Measurements from ENCODE around the gene TMEM89. TPM values are rescaled to one million over a fixed set of nuclear protein-coding genes. Genes with fewer than 3 reads are reported as not detected.

Gene TMEM89
- not detected for polyA plus RNA-seq

DNA sequence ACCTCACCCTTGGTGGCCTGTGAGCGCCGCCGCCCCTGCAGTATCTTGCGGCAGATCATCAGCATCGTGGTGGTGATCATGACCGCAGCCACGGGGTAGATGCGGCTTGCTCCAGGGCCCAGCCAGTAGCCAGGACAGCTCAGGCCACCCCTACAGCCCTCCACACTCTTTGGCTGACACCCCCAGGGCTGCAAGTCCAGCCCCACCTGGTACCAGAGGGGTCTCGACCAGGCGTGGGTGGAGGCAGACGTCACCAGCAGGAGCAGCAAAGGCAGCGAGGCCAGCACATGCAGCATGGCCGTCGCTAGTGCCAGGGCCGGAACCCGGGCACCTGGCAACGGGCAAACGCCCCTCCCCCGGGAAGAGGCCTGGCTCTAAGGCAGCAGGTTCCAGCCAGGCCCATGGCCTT, at the start of gene TMEM89:
TMEM89 (minus strand) TSS at position 309 of the 409 bp plus-strand sequence; CDS start at position 296, 13 bp downstream.
- no peaks in the 10 kb centered on the region for H3K27me3 Mint-ChIP-seq
- no peak within 1 kb of the TSS for H3K4me3 Mint-ChIP-seq
- peaks cover 0 to 4% (median 0%) of the 10 kb centered on the region in 3 donors for H3K4me1 Mint-ChIP-seq
- H3K36me3 Mint-ChIP-seq, result no peaks in the 10 kb centered on the region
- peaks cover 0 to 8% (median 6%) of the 10 kb centered on the region in 3 donors for H3K9me3 Mint-ChIP-seq
- peak within 1 kb of the TSS in 1 of 3 donors; percentile 76 for H3K27ac Mint-ChIP-seq

- Mint-ChIP-seq H3K4me3 (peak overlapping the region in 2 of 4 donors; percentile 86 to 97), H3K4me1 (peaks cover 7 to 8% (median 8%) of the 10 kb centered on the region in 3 donors), H3K27ac (peak overlapping the region in 1 of 3 donors; percentile 56), H3K9me3 (no peaks in the 10 kb centered on the region), H3K27me3 (peaks cover 23% of the 10 kb centered on the region), H3K36me3 (peaks cover 3% of the 10 kb centered on the region)
Observed at GRCh38 chr3:48664929-48665328, 43.4 kb upstream of the TMEM89 start.

DNA sequence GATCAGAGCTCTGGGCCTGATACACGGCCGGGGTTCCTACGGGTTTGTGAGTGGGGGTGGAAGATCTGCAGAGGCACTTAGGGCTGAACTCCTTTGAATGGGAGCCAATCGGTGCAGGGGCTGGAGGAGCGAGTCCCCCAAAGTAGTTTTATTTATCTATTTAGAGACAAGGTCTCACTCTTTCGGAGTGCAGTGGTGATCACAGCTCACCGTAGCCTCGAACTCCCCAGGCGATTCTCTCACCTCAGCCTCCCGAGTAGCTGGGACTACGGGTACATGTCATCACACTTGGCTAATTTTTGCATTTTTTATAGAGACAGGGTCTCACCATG, 42.7 kb upstream of the TMEM89 start:
- peaks cover 23% of the 10 kb centered on the region for H3K27me3 Mint-ChIP-seq
- peak overlapping the region in 1 of 3 donors; percentile 94 for H3K27ac Mint-ChIP-seq
- peaks cover 3% of the 10 kb centered on the region for H3K36me3 Mint-ChIP-seq
- H3K4me3 Mint-ChIP-seq, result peak overlapping the region; percentile 77 to 97 (median 90)
- peaks cover 7 to 8% (median 8%) of the 10 kb centered on the region in 3 donors for H3K4me1 Mint-ChIP-seq
- no peaks in the 10 kb centered on the region for H3K9me3 Mint-ChIP-seq

DNA sequence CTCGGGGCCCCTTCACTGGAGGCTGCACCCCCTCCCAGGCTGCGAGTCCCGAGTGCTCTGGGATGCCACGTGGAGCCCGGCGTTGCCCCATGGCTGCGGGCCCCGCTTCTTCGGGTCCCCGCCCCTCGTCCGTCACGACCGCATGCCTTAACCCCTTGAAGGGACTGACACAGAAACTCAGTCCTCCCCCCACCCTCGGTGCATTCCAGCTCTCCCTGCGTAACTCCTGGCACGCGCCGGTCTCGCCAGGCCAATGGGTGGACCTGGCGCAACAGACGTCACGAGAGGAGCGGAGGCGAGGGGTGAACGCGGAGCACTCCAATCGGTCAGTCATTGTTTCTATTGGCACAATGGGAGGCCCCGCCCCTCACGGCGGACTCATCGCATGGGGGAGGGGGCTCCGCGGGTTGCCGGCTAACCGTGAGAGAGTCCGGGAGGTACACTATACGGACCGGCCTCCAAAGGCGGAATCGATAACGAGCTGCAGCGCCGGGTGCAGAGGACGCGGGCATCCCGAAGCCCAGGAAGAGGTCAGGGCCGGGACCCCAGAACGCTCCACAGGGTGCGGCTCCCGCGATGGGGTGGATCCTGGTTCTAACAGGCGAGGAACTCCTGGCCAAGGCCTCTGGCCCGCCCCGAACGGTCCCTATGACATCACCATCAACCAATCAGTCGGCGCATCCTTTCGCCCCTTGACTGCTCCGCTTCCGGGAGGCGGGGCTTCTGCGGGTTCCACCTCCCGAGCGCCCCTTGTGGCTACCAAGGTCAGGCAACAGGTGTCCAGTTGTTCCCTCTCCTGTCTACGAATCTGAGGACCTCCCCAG, 42.1 kb upstream of the TMEM89 start:
- Mint-ChIP-seq H3K9me3 (no peaks in the 10 kb centered on the region), H3K27ac (peak overlapping the region in 2 of 3 donors; percentile 89 to 94), H3K4me1 (peaks cover 7 to 8% (median 8%) of the 10 kb centered on the region in 3 donors), H3K27me3 (peaks cover 23% of the 10 kb centered on the region), H3K4me3 (peak overlapping the region; percentile 77 to 97 (median 90)), H3K36me3 (peaks cover 3% of the 10 kb centered on the region)

- Mint-ChIP-seq H3K4me3 (peak within 1 kb of the TSS; percentile 77 to 97 (median 90)), H3K36me3 (no peaks in the 10 kb centered on the region), H3K27ac (peak within 1 kb of the TSS; percentile 71 to 94 (median 89)), H3K27me3 (peaks cover 23% of the 10 kb centered on the region), H3K9me3 (no peaks in the 10 kb centered on the region), H3K4me1 (peaks cover 7 to 8% (median 8%) of the 10 kb centered on the region in 3 donors)
Observed at GRCh38 chr3:48662753-48663488, 41.4 kb upstream of the TMEM89 start, which contains the start of gene CELSR3. Gene CELSR3 (minus strand): TSS chr3:48662886. CDS start chr3:48662634, 252 bp downstream.

GRCh38 chr3:48662145-48662752, 40.7 kb upstream of the TMEM89 start:
- Mint-ChIP-seq H3K36me3 (no peaks in the 10 kb centered on the region), H3K27me3 (peaks cover 23% of the 10 kb centered on the region), H3K4me3 (peak overlapping the region in 3 of 4 donors; percentile 48 to 86 (median 72)), H3K4me1 (peaks cover 7 to 8% (median 8%) of the 10 kb centered on the region in 3 donors), H3K9me3 (no peaks in the 10 kb centered on the region), H3K27ac (peak overlapping the region; percentile 71 to 94 (median 89))

- H3K4me1 Mint-ChIP-seq, result peaks cover 7 to 8% (median 8%) of the 10 kb centered on the region in 3 donors
- peak overlapping the region; percentile 3 to 86 (median 71) for H3K27ac Mint-ChIP-seq
- H3K4me3 Mint-ChIP-seq, result peak overlapping the region; percentile 48 to 80 (median 73)
- no peaks in the 10 kb centered on the region for H3K9me3 Mint-ChIP-seq
- no peaks in the 10 kb centered on the region for H3K36me3 Mint-ChIP-seq
- peaks cover 23% of the 10 kb centered on the region for H3K27me3 Mint-ChIP-seq
Observed at GRCh38 chr3:48661501-48662144, 40.1 kb upstream of the TMEM89 start.

GRCh38 chr3:48660800-48661400, 39.3 kb upstream of the TMEM89 start:
- H3K36me3 Mint-ChIP-seq, result no peaks in the 10 kb centered on the region
- no peaks in the 10 kb centered on the region for H3K9me3 Mint-ChIP-seq
- H3K4me3 Mint-ChIP-seq, result peak overlapping the region in 2 of 4 donors; percentile 48 to 74
- peak overlapping the region in 2 of 3 donors; percentile 67 to 86 for H3K27ac Mint-ChIP-seq
- H3K4me1 Mint-ChIP-seq, result peaks cover 7 to 8% (median 8%) of the 10 kb centered on the region in 3 donors
- H3K27me3 Mint-ChIP-seq, result peaks cover 23% of the 10 kb centered on the region

- Mint-ChIP-seq H3K9me3 (no peaks in the 10 kb centered on the region), H3K4me3 (peak overlapping the region; percentile 62 to 77 (median 72)), H3K27me3 (peaks cover 8% of the 10 kb centered on the region), H3K4me1 (peaks cover 0 to 4% (median 2%) of the 10 kb centered on the region in 3 donors), H3K36me3 (peaks cover 3% of the 10 kb centered on the region), H3K27ac (peak overlapping the region; percentile 46 to 88 (median 64))
Observed at GRCh38 chr3:48656841-48657281, 35.3 kb upstream of the TMEM89 start.

DNA sequence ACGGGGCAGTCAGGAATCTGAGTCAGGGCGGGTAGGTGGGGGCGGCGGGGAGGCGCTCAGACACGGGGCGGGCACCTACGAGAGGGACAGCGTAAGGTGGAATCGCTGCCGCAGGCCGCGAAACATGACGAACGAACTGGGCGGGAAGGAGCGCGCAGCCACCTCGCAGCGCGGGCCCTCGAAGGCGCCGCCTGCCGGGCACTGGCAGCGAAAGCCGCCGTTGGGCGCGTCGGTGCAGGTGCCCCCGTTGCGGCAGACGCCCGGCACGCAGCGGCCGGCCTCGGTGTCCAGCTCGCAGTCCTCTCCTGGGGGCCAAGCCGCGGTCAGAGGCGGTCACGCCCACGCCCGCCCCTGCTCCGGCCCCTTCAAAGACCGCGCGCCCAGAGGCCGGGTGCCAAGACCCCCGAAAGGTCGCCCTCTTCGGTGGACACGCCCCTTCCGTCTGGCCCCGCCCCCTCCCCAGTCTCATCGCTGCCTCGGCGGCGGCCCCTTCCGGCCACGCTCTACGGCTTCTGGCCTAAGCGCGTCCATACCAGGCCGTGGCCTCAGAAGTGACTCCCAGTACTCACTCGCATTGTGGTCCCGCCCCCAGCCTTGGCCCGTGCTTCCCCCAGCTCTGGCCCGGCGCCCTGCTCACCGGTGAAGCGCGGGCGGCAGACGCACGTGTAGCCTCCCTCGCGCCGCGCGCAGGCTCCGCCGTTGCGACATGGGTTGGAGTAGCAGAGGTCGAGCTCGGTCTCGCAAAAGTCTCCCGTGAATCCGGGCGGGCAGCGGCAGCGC, 34.7 kb upstream of the TMEM89 start:
- Mint-ChIP-seq H3K9me3 (no peaks in the 10 kb centered on the region), H3K27me3 (peaks cover 6% of the 10 kb centered on the region), H3K4me3 (peak overlapping the region; percentile 62 to 84 (median 77)), H3K27ac (peak overlapping the region; percentile 46 to 89 (median 88)), H3K4me1 (peaks cover 0 to 3% (median 2%) of the 10 kb centered on the region in 3 donors), H3K36me3 (peaks cover 3% of the 10 kb centered on the region)

DNA sequence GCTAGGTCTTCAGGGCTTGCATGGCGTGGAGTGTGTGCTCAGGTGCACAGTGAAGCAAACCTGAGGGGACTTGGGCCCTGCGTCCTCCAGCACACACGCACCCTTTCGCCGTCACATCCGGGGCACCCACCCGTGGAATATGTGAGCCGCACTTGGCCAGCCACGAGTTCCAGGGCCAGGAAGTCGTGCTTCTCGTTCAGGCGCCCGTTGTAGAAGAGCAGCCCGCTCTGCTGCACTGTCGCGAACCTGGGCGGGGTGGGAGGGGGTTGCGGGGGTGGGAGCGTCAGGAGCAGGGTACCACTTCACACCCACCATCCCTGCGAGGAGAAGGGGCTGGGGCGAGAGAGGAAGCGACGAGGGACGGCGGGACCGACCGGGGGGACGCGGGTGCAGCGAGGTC, 34.0 kb upstream of the TMEM89 start:
- Mint-ChIP-seq H3K36me3 (peaks cover 3% of the 10 kb centered on the region), H3K9me3 (no peaks in the 10 kb centered on the region), H3K27ac (peak overlapping the region in 2 of 3 donors; percentile 19 to 89), H3K4me1 (peaks cover 0 to 4% (median 3%) of the 10 kb centered on the region in 3 donors), H3K4me3 (peak overlapping the region; percentile 62 to 85 (median 80)), H3K27me3 (peaks cover 5% of the 10 kb centered on the region)

GRCh38 chr3:48655063-48655462, 33.5 kb upstream of the TMEM89 start:
- H3K4me3 Mint-ChIP-seq, result peak overlapping the region; percentile 62 to 85 (median 76)
- H3K9me3 Mint-ChIP-seq, result no peaks in the 10 kb centered on the region
- H3K4me1 Mint-ChIP-seq, result peaks cover 0 to 4% (median 3%) of the 10 kb centered on the region in 3 donors
- H3K27ac Mint-ChIP-seq, result peak overlapping the region in 1 of 3 donors; percentile 19
- peaks cover 3% of the 10 kb centered on the region for H3K36me3 Mint-ChIP-seq
- H3K27me3 Mint-ChIP-seq, result no peaks in the 10 kb centered on the region
